OCI-LY3 (cell line): ENCODE measurements around the gene FBXO8.

Experiments
- CTCF ChIP-seq: fragments of 200-600, 300-600 bp; sonication (generic); IDR thresholded peaks from 2 replicates; pipeline ENCODE4 v1.5.1; 2014; ENCODE audit warnings: antibody characterized with exemption, low read length, low read depth
- EZH2phosphoT487 ChIP-seq: fragments of 200-600 bp; shearing (Covaris generic); IDR thresholded peaks from 2 replicates; pipeline ENCODE4 v1.6.1; 2018; ENCODE audit warnings: antibody characterized with exemption, mixed run types, low read depth

- TF ChIP-seq CTCF (no peak), EZH2phosphoT487 (no peak)
Observed at GRCh38 chr4:174265916-174266315, 17.6 kb downstream of the FBXO8 start.
